Measurements from ENCODE around the gene CDCA3. TPM values are rescaled to one million over a fixed set of nuclear protein-coding genes. Genes with fewer than 3 reads are reported as not detected.

Gene CDCA3
- total and polyA plus RNA-seq, 2 of the 13 experiments (the other 11 are each of a cell fraction or from before 2014, with no cell fraction given), result 32.7 to 56.5 TPM

GRCh38 chr12:6868211-6869048 is 17.3 kb upstream of the CDCA3 start (continued):
- no peak for TF ChIP-seq ZNF18 (CRISPR knock-in tag; IDR thresholded peaks at IDR 0.05; ENCODE audit: insufficient replicate concordance)
- no peak for TF ChIP-seq ERF (CRISPR knock-in tag; IDR thresholded peaks at IDR 0.05)
- 0 out of 2 replicates have a peak, but pooled peaks have one; percentile 29 for TF ChIP-seq DR1 (CRISPR knock-in tag; IDR thresholded peaks at IDR 0.05)
- TF ChIP-seq ZFX (CRISPR knock-in tag; IDR thresholded peaks at IDR 0.05; ENCODE audit: low read depth), result no peak
- TF ChIP-seq KLF6 (CRISPR knock-in tag; IDR thresholded peaks at IDR 0.05), result no peak
- no peak for TF ChIP-seq ZNF121 (CRISPR knock-in tag; IDR thresholded peaks at IDR 0.05)
- TF ChIP-seq MEF2D (CRISPR knock-in tag; IDR thresholded peaks at IDR 0.05), result peak; percentile 57; the same call in 1 of the 2 replicates
- peak; percentile 8; the same call in 1 of the 2 replicates for TF ChIP-seq ZNF747 (CRISPR knock-in tag; IDR thresholded peaks at IDR 0.05; ENCODE audit: borderline replicate concordance)
- TF ChIP-seq SRSF4 (IDR thresholded peaks at IDR 0.05; ENCODE audit: low read depth, low read length, poor library complexity, severe bottlenecking), result no peak
- TF ChIP-seq KDM5A (IDR thresholded peaks at IDR 0.05; ENCODE audit: borderline replicate concordance, low read length), result 0 out of 2 replicates have a peak, but pooled peaks have one; percentile 22
- 0 out of 2 replicates have a peak, but pooled peaks have one; percentile 3 for TF ChIP-seq ZNF770 (CRISPR knock-in tag; IDR thresholded peaks at IDR 0.05)

Data from HepG2 (cell line).